ENCODE measurements around the gene RHOJ.

Gene RHOJ

GRCh38 chr14:63209160-63209559, 4.9 kb downstream of the RHOJ start:
- no peak for DNase-seq

DNA sequence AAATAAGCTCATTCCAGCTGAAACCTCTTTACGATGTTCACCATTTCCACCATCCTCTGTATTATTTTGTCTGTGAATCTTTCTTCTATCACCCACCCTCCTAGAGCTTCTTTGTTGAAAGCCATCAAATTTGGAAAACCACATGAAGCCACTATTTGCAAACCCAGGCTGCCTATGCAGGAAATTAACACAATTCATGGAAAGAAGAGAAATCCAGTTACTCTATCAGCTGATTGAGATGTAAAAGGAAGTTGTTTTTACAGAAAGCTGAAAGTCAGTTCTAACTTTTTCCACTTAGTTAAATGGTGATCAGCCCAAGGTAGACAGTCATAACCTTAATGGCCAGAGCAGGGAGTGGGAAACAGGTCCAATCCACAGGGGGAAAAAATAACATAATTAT, 6.6 kb downstream of the RHOJ start:
- no peak for DNase-seq

GRCh38 chr14:63212209-63212608, 8.0 kb downstream of the RHOJ start:
- DNase-seq, result no peak

DNA sequence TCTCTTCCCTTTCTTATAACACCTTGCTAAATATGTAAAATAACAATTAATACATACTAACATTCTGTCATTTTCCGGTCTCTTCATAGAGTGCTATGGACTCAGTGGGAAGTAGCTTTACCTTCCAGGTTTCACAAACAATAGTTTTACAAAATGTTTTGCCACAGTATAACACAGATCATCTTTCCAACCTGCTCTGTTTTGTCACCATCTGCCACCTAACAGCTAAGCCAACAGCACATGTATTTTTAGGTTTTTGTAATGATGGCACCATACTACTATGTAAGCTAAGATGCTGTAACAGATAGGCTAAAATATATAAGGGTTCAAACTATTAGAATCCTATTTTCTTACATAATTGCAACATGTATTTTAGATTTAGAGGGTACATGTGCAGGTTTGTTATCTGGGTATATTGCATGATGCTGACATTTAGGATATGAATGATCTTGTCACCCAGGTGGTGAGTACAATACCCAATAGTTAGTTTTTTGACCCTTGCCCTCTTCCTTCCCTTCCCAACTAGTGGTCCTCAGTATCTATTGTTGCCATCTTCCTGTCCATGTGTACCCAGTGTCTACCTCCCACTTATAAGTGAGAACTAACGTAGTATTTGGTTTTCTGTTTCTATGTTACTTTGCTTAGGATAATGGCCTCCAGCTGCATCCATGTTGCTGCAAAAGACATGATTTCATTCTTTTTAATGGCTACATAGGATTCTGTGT, 8.7 kb downstream of the RHOJ start:
- DNase-seq, result no peak

GRCh38 chr14:63214417-63215196, 10.4 kb downstream of the RHOJ start:
- DNase-seq, result no peak

DNA sequence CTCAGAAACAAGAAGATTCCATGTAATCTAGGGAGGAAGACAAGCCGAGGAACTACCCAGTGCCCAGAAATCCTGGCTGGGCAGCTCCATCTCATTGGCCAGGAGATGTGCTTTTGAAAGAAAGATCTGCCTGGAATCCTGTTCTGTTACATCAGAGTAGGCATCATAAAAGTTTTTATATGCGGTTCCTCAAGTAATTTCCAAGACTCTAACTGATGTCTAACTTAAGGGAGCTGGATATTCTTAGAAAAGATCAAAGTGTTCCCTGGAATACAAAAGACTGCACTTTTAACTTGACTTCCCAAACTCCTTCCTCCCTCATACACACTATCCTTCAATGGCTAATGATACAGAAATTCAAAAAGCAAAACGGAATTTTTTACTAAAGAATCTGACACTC, 16.3 kb downstream of the RHOJ start:
- DNase-seq, result no peak

GRCh38 chr14:63223596-63223995, 19.4 kb downstream of the RHOJ start:
- no peak for DNase-seq

GRCh38 chr14:63224196-63224595, 20.0 kb downstream of the RHOJ start:
- no peak for DNase-seq

DNA sequence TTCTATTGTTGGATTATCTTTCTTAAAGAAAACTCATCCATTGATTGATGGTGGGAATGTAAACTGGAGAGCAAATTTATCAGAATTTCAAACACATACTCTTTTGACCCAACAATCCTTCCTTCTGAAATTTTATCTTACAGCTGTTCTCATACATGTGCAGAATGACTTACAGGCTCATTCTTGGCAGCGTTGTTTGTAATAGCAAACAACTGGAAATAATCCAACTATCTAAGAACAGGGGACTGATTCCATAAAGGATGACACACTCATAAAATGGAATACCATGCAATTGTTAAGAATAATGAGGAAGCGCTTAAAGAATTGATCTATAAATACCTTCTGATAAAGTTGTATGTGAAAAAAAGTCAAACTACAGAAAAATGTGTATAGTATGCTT, 24.0 kb downstream of the RHOJ start:
- no peak for DNase-seq

DNA sequence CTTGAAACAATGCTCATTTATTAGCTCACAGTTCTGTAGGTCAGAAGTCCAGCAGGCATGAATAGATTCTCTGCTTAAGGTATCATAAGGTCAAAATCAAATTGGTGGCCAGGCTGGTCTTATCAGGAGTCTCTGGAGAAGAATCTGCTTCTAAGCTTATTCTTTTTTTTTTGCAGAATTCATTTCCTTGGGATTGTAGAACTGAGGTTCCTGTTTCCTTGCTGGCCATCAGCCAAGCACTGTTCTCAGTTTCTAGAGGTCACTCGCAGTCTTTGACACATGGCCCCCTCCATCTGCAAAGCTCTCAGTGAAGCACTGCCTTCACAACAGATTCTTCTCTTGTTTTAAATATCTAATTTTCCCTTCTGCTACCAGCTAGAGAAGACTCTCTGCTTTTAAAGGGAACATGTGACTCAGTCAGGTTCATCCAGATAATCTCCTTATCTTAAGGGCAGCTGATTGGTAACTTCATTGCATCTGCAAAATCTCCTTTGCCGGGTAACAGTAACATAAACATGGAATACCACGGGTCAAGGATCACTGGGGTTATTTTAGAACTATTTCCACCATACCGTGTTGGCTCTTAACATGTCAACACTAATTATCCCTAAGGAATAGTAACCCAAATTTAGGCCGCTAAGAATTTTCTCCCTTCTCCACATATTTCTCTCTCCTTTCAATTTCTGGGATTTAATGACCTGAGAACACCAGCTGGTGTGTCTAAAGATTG, 25.3 kb downstream of the RHOJ start:
- DNase-seq, result no peak

DNA sequence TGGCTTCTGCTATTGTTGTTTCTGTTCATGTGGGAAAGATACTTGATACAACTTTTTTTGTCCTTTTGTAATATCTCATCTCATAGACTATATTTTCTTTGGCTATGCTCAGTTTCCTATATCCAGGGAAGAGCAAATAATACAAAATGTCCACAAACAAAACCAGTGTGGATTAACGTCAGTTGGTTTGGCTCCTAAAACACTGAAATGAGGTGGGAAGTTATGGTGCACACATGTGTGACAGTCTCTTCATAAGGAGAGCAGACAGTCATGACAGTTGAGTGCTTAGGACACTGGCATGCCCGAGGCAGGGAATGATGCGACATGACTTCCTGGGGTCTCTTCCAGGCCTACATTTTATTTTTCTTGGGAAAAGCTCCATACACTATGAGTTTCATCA, 27.5 kb downstream of the RHOJ start:
- DNase-seq, result no peak

DNA sequence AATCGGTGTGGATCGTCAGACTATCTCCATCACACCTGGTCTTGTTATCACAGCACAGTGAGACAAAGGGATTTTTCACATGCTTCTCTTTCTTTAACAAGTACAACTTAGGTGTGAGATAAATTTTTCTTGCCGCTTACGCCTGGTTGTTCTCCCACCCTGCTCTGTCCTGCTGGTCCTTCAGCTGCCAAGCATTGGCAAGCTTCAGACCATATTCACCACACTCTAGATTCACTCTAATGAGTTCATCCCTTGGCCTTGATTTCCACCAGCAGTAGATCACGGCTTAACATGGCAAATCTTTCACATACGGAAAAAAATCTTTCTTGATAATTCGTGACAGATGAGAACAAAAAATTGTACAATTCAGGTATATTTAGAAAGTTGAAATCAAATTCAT, 33.5 kb downstream of the RHOJ start:
- DNase-seq, result no peak

GRCh38 chr14:63240221-63240620, 36.0 kb downstream of the RHOJ start:
- DNase-seq, result no peak

DNA sequence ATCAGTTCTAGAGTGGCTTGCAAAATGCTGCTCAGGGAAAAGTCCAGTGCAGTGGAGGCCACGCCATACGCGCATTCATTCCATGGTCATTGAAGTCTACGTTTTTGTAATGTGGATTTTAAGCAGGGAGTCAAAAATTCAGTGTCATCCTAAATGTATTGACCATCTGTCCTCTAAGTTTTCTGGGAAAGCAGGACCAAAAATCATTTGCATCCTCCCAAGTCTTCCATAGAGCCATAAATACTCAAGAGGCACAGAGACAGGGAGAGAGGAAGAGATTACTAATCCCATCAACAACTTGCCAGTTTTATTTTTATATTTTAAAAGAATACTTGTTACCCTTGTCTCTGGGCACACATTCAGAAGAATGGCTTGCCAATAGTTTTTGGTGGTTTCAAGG, 36.9 kb downstream of the RHOJ start:
- no peak for DNase-seq

GRCh38 chr14:63243646-63244045, 39.4 kb downstream of the RHOJ start:
- no peak for DNase-seq

- DNase-seq, result no peak
Measured at GRCh38 chr14:63245893-63246292, 41.6 kb downstream of the RHOJ start.

DNA sequence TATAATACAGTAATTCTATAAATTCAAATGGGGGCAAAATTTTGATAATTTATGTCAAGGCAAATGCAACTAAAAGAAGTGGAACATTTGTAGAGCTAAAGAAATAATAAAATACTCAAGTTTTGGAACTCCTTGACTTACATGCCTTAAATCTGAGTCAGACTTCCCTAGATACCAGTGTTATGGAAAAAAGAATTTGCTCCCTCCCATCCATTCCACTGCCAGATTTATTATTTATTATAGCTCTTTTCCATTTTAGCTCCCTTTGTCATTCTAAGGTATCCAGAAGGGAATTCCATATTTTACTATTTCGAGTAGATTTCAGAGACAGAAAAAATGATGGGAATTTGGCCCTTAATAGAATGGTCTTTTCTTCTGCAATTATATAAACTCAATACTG, 44.0 kb downstream of the RHOJ start:
- DNase-seq, result no peak

DNA sequence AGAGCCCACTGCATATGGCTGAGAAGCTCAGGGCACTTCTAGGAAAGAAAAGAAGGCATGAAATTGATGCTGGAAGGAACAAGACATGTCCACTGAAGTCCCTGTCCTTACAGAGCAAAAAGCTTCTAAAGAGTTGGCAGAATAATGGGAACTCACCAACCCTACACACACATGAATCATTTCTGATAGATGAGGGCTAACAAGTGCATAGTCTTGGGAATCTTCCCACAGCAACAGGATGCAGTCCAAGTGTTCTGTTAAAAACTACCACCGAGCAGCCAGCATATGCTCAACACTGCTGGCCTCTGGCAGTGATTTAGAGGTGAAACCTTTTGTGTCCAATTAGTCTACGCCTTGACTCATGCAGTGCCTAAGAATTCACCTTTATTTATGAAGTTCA, 44.8 kb downstream of the RHOJ start:
- DNase-seq, result no peak

DNA sequence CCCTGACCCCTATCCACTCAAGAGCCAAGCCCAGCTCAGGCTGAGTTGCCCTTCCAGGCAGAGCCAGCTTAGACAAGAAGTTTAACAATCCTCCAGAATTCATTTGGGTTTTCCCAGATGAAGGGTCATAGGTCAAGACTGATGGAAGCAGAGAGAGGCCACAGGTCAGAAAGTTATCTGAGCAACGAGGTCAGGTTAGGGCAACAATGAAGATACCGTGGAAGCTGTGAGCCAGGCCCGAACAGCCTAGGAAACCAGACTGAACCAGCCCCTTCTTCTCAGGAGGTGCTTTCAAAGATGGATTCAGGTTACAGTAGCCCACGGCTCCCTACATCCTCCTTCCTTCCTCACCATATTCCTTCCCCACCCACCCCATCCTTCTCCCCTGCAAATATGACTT, 53.1 kb downstream of the RHOJ start:
- no peak for DNase-seq

GRCh38 chr14:63262446-63262845, 58.2 kb downstream of the RHOJ start:
- no peak for DNase-seq

- peak; percentile 86 for DNase-seq
Measured at GRCh38 chr14:63266106-63266505, 61.9 kb downstream of the RHOJ start.

DNA sequence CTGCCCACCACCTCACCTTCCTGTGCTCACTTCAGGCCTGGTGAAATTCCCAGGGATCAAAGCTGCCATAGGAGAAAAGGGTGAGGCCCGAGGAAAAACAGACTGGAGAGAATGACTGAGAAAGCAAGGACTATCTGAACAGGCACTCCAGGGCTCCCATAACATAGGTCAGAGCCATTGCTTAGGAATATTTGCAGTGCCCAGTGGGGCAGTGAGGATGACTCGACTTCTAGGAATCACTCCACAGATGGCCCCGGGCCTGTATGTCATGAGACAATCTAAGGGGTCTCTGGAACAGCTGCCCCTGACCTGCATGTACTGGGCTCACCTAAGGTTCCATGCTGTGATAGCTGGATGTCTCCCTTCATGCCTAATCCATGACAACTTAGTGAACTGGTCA, 62.9 kb downstream of the RHOJ start:
- DNase-seq, result peak; percentile 91

- DNase-seq, result no peak
Measured at GRCh38 chr14:63268771-63269170, 64.5 kb downstream of the RHOJ start.
